Erythroblast (primary cell): ENCODE data around the gene PPDPF.

Experiments used
- GATA1 ChIP-seq: IDR thresholded peaks from 2 replicates; pipeline ENCODE4 v1.6.1; 2011; ENCODE audit warnings: low read depth, mild to moderate bottlenecking, control low read depth, low read length, moderate library complexity
- POLR2A ChIP-seq: IDR thresholded peaks from 2 replicates; pipeline ENCODE4 v1.6.1; 2011; ENCODE audit warnings: mild to moderate bottlenecking, low read length

DNA sequence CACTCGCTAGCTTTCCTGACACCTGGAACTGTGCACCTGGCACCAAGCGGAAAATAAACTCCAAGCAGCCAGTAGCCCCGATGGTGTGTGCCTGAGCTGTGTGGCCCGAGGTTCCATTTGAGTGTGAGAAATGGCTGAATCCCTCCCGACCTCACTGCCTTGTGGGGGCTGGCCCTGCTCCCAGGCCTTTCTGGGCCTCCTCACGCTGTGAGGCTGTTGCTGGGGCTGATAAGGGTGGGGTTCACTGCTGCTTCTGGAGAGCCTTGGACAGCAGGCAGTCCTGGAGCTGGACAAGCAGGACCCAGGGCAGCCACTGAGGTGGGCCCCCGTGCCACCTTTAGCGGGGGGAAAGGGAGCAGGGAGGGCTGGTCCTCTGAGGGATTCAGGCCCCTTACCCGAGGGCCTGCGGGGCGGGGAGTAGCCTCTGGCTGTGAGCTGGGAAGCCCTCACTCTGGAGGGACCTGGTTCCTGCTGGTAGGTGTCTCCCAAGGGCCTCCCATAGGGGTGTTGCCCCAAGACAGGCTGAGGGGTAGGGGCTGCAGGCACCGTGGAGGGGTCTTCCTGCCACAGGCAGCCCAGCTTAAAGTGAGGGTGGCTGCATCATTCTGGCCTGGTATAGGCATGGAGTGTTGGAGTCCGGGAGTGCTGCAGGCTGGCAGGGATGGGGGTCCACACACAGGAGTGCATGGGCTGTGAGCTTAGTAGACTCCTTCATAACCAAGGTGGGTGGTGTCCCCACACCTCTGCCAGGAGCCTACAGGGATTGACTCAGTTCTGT, 1.7 kb downstream of the PPDPF start:
- TF ChIP-seq POLR2A (no peak), GATA1 (no peak)
